GM23338 (cell line): ENCODE results near the gene JKAMP.

Experiments used
- CREB1 ChIP-seq: fragments of 250-450 bp; sonication (Bioruptor Pico); IDR thresholded peaks from 2 replicates; pipeline ENCODE4 v1.5.0; 2020; ENCODE audit warnings: low read depth, mild to moderate bottlenecking, moderate library complexity
- ETS1 ChIP-seq: IDR thresholded peaks from 2 replicates; pipeline ENCODE4 v1.6.1; 2016; ENCODE audit warnings: antibody characterized with exemption
- EZH2 ChIP-seq: fragments of 200-600 bp; sonication (generic); IDR thresholded peaks from one replicate; pipeline ENCODE4 v1.8.0; 2017; ENCODE audit warnings: antibody characterized with exemption, mild to moderate bottlenecking, low read depth; ENCODE audit not compliant: unreplicated experiment
- POLR2AphosphoS5 ChIP-seq: IDR thresholded peaks from 2 replicates; pipeline ENCODE4 v1.6.1; 2016; ENCODE audit warnings: antibody characterized with exemption, low read depth
- TF ChIP-seq, protein P1 (sequence below), 2 experiments: fragments of 200-600 bp in 1 of 2; sonication (generic) in 1 of 2; conservative IDR thresholded peaks; 2 replicates each; pipeline versions ENCODE4 v1.5.1 to v1.6.1; 2016 to 2017; ENCODE audit warnings: antibody characterized with exemption in 2 of 2, low read depth in 2 of 2, mild to moderate bottlenecking in 2 of 2, moderate library complexity in 1 of 2
- TF ChIP-seq, protein P2 (sequence below): IDR thresholded peaks from one replicate; pipeline ENCODE4 v1.6.1; 2018; ENCODE audit warnings: antibody characterized with exemption; ENCODE audit not compliant: unreplicated experiment

DNA sequence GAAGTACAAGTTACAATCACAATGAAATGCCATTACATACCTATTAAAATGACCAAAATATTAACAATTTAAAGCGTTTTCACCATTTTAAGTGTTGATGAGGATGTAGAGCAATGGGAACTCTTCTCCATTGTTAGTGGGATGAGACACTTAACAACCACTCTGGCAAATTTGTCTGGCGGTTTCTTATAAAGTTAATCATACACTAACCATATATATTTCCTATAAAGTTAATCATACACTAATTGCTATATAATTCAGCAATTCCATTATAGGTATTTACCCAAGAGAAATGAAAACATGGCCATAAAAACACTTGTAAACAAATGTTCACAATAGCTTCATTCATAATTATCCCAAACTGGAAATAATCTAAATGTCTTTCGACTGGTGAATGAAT, 35.9 kb downstream of the JKAMP start:
- TF ChIP-seq CREB1 (CRISPR knock-in tag): no peak
- TF ChIP-seq, protein P1, sequence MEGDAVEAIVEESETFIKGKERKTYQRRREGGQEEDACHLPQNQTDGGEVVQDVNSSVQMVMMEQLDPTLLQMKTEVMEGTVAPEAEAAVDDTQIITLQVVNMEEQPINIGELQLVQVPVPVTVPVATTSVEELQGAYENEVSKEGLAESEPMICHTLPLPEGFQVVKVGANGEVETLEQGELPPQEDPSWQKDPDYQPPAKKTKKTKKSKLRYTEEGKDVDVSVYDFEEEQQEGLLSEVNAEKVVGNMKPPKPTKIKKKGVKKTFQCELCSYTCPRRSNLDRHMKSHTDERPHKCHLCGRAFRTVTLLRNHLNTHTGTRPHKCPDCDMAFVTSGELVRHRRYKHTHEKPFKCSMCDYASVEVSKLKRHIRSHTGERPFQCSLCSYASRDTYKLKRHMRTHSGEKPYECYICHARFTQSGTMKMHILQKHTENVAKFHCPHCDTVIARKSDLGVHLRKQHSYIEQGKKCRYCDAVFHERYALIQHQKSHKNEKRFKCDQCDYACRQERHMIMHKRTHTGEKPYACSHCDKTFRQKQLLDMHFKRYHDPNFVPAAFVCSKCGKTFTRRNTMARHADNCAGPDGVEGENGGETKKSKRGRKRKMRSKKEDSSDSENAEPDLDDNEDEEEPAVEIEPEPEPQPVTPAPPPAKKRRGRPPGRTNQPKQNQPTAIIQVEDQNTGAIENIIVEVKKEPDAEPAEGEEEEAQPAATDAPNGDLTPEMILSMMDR (conservative IDR thresholded peaks at IDR 0.05; ENCODE audit: low read depth in 2 of 2): no peak
- no peak for TF ChIP-seq POLR2AphosphoS5
- no peak for TF ChIP-seq EZH2
- TF ChIP-seq, protein P2, sequence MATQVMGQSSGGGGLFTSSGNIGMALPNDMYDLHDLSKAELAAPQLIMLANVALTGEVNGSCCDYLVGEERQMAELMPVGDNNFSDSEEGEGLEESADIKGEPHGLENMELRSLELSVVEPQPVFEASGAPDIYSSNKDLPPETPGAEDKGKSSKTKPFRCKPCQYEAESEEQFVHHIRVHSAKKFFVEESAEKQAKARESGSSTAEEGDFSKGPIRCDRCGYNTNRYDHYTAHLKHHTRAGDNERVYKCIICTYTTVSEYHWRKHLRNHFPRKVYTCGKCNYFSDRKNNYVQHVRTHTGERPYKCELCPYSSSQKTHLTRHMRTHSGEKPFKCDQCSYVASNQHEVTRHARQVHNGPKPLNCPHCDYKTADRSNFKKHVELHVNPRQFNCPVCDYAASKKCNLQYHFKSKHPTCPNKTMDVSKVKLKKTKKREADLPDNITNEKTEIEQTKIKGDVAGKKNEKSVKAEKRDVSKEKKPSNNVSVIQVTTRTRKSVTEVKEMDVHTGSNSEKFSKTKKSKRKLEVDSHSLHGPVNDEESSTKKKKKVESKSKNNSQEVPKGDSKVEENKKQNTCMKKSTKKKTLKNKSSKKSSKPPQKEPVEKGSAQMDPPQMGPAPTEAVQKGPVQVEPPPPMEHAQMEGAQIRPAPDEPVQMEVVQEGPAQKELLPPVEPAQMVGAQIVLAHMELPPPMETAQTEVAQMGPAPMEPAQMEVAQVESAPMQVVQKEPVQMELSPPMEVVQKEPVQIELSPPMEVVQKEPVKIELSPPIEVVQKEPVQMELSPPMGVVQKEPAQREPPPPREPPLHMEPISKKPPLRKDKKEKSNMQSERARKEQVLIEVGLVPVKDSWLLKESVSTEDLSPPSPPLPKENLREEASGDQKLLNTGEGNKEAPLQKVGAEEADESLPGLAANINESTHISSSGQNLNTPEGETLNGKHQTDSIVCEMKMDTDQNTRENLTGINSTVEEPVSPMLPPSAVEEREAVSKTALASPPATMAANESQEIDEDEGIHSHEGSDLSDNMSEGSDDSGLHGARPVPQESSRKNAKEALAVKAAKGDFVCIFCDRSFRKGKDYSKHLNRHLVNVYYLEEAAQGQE: no peak
- TF ChIP-seq ETS1: no peak
